Sigmoid colon (tissue), 7 donors: ENCODE results near the gene NOXRED1. TPM values are rescaled to one million over a fixed set of nuclear protein-coding genes. Genes with fewer than 3 reads are reported as not detected.

Experiments used
- DNase-seq: peaks from one replicate; pipeline ENCODE4 v3.0.0-alpha.2; 2019
- H3K27ac ChIP-seq, 4 donors: fragments of 200-600 bp; sonication (generic); one replicate each; pipeline ENCODE4 v1.5.1; 2016 to 2019; ENCODE audit warnings: mild to moderate bottlenecking in 1 of 4
- H3K27me3 ChIP-seq, 3 donors: fragments of 200-600 bp; sonication (generic); one replicate each; pipeline ENCODE4 v1.5.1; 2019; ENCODE audit warnings: mild to moderate bottlenecking in 1 of 3
- H3K36me3 ChIP-seq, 4 donors: fragments of 200-600 bp; sonication (generic); one replicate each; pipeline ENCODE4 v1.5.1; 2016 to 2019
- H3K4me1 ChIP-seq, 4 donors: fragments of 200-600 bp; sonication (generic); one replicate each; pipeline ENCODE4 v1.5.1; 2017 to 2019
- H3K4me3 ChIP-seq, 4 donors: fragments of 200-600 bp; sonication (generic); one replicate each; pipeline ENCODE4 v1.5.1; 2017 to 2019; ENCODE audit warnings: mild to moderate bottlenecking in 2 of 4, moderate library complexity in 1 of 4
- H3K9me3 ChIP-seq, 4 donors: fragments of 200-600 bp in 3 of 4; sonication (generic) in 3 of 4; one replicate each; pipeline versions ENCODE4 v1.5.1 to v1.6.1; 2013 to 2019
- CTCF ChIP-seq, 4 experiments: fragments of 450-650 bp in 3 of 4; fragments of 200-600 bp in 1 of 4; IDR thresholded peaks; one replicate each; pipeline ENCODE4 v1.5.1; 2016 to 2019; ENCODE audit warnings: antibody characterized with exemption in 4 of 4, mild to moderate bottlenecking in 3 of 4, moderate library complexity in 2 of 4
- EP300 ChIP-seq, 4 donors: sonication (generic); formaldehyde crosslinking; IDR thresholded peaks; one replicate each; pipeline ENCODE4 v1.6.1; 2017; ENCODE audit warnings: antibody characterized with exemption in 4 of 4
- POLR2A ChIP-seq, 2 donors: fragments of 450-650 bp; IDR thresholded peaks; one replicate each; pipeline ENCODE4 v1.6.1; 2016; ENCODE audit warnings: antibody characterized with exemption in 2 of 2, mild to moderate bottlenecking in 2 of 2, moderate library complexity in 2 of 2
- POLR2AphosphoS5 ChIP-seq, 4 donors: sonication (generic); formaldehyde crosslinking; IDR thresholded peaks; one replicate each; pipeline ENCODE4 v1.6.1; 2017; ENCODE audit warnings: antibody characterized with exemption in 4 of 4
- WGBS, 2 donors: extraction: QIAGEN DNeasy Blood & Tissue Kit; methylation state at CpG; one replicate each; pipeline ENCODE4 v1.1.7; 2013; 5-methylcytosine and 5-hydroxymethylcytosine counted together
- intact Hi-C: fragments of 100-400 bp; cut with DNase I; formaldehyde crosslinking; loops from one replicate; pipeline ENCODE4 v1.15.1; 2023
- polyA plus RNA-seq, 3 donors: library from polyadenylated mRNA; stranded (reverse); fragments of 200-250 nt; gene quantifications; one replicate each; pipeline ENCODE4 v1.2.3, GENCODE V29; 2013
- total RNA-seq, 4 donors: library from RNA; depleted of rRNA; stranded (reverse); fragments of >200 nt; gene quantifications; one replicate each; pipeline ENCODE4 v1.1.0, GENCODE V29; 2016
- donor health status: healthy with polysubstance abuse.
- donor health status: Bipolar disorder and iron deficiency.
- donor health status: healthy.

The NOXRED1 gene
- total and polyA plus RNA-seq, 7 donors = 0.19 to 4.7 (median 0.82) TPM; not detected in 4

GRCh38 chr14:77459072-77459723 is 35.9 kb upstream of the NOXRED1 start:
- Histone ChIP-seq H3K4me3 (peak overlapping the region; percentile 61 to 90 (median 84)), H3K27me3 (no peaks in the 10 kb centered on the region), H3K27ac (peak overlapping the region in 3 of 4 donors; percentile 85 to 96 (median 89)), H3K4me1 (peaks cover 0 to 32% (median 20%) of the 10 kb centered on the region in 4 donors), H3K9me3 (no peaks in the 10 kb centered on the region), H3K36me3 (peaks cover 29 to 47% (median 42%) of the 10 kb centered on the region in 4 donors)
- intact Hi-C loops = loop anchor here (2.0 to 5.0 kb wide), 5 partner anchors 82 to 303 kb away; partner anchors contain the start of genes ALKBH1, GSTZ1, POMT2 and SAMD15
- WGBS, 2 donors = 30 to 40% methylated on average over 13 of the region's 13 CpGs
- DNase-seq = no peak
- TF ChIP-seq CTCF (IDR thresholded peaks at IDR 0.05) = peak in 3 of 4 experiments; percentile 38 to 53 (median 41)
- TF ChIP-seq POLR2AphosphoS5 (IDR thresholded peaks at IDR 0.05) = no peak

GRCh38 chr14:77458249-77458950 is 35.1 kb upstream of the NOXRED1 start:
- H3K9me3 ChIP-seq = no peaks in the 10 kb centered on the region
- peak overlapping the region; percentile 85 to 96 (median 90) for H3K27ac ChIP-seq
- peak overlapping the region; percentile 61 to 90 (median 84) for H3K4me3 ChIP-seq
- DNase-seq = no peak
- no peaks in the 10 kb centered on the region for H3K27me3 ChIP-seq
- peaks cover 0 to 32% (median 20%) of the 10 kb centered on the region in 4 donors for H3K4me1 ChIP-seq
- intact Hi-C loops = loop anchor here (2.0 to 5.0 kb wide), 5 partner anchors 82 to 304 kb away; partner anchors contain the start of genes ALKBH1, GSTZ1, POMT2 and SAMD15
- WGBS, 2 donors = 0% methylated on average over 29 of the region's 29 CpGs
- peaks cover 28 to 43% (median 36%) of the 10 kb centered on the region in 4 donors for H3K36me3 ChIP-seq
- TF ChIP-seq EP300 (IDR thresholded peaks at IDR 0.05) = no peak
- no peak for TF ChIP-seq CTCF (IDR thresholded peaks at IDR 0.05)
- TF ChIP-seq POLR2A (IDR thresholded peaks at IDR 0.05) = no peak
- no peak for TF ChIP-seq POLR2AphosphoS5 (IDR thresholded peaks at IDR 0.05)

- Histone ChIP-seq H3K36me3 (peaks cover 23 to 43% (median 32%) of the 10 kb centered on the region in 4 donors), H3K9me3 (no peaks in the 10 kb centered on the region), H3K27ac (peak within 1 kb of the TSS; percentile 85 to 96 (median 90)), H3K4me3 (peak within 1 kb of the TSS; percentile 61 to 90 (median 84)), H3K4me1 (peaks cover 0 to 32% (median 20%) of the 10 kb centered on the region in 4 donors), H3K27me3 (no peaks in the 10 kb centered on the region)
- TF ChIP-seq POLR2A (IDR thresholded peaks at IDR 0.05) (peak; percentile 52 to 71), CTCF (IDR thresholded peaks at IDR 0.05) (no peak), POLR2AphosphoS5 (IDR thresholded peaks at IDR 0.05) (peak; percentile 76 to 91 (median 89))
- peak; percentile 98 for DNase-seq
- intact Hi-C loops = loop anchor here (1.0 to 5.0 kb wide), 6 partner anchors 81 to 305 kb away; partner anchors contain the start of genes ALKBH1, GSTZ1, POMT2 and SAMD15
- WGBS, 2 donors = 0% methylated on average over 50 of the region's 50 CpGs
These were observed 34.4 kb upstream of the NOXRED1 start, which contains the start of the genes AHSA1 and VIPAS39 for GRCh38 chr14:77457522-77458248. TSS of gene AHSA1 (plus strand) at chr14:77458093. CDS start at chr14:77458190, 97 bp downstream. TSS of gene VIPAS39 (minus strand) at chr14:77457601. CDS start at chr14:77454102, 3,499 bp downstream.

- H3K4me1 ChIP-seq = peaks cover 0 to 32% (median 20%) of the 10 kb centered on the region in 4 donors
- intact Hi-C loops = loop anchor here (1.0 to 5.0 kb wide), 4 partner anchors 94 to 305 kb away; partner anchors contain the start of genes ALKBH1, SLIRP, SNW1 and SPTLC2
- H3K27me3 ChIP-seq = no peaks in the 10 kb centered on the region
These were observed 33.8 kb upstream of the NOXRED1 start for GRCh38 chr14:77457115-77457521.

More at GRCh38 chr14:77457115-77457521, 33.8 kb upstream of the NOXRED1 start:
- TF ChIP-seq EP300 (IDR thresholded peaks at IDR 0.05) (no peak), POLR2AphosphoS5 (IDR thresholded peaks at IDR 0.05) (no peak), CTCF (IDR thresholded peaks at IDR 0.05) (no peak), POLR2A (IDR thresholded peaks at IDR 0.05) (no peak)
- peak overlapping the region; percentile 61 to 90 (median 84) for H3K4me3 ChIP-seq
- 0% methylated on average over 18 of the region's 18 CpGs for WGBS, 2 donors
- DNase-seq = peak; percentile 64
- H3K27ac ChIP-seq = peak overlapping the region; percentile 85 to 96 (median 90)
- H3K9me3 ChIP-seq = no peaks in the 10 kb centered on the region
- peaks cover 17 to 41% (median 28%) of the 10 kb centered on the region in 4 donors for H3K36me3 ChIP-seq
